GM19238 (cell line): ENCODE data around the gene ADGRG3.
"Not testable (repeated sequence)": the region's sequence is repeated elsewhere in the genome, so short reads cannot be mapped to it uniquely, and the experiment has no call there.

Experiments used
- DNase-seq: peaks from one replicate; pipeline ENCODE4 v3.0.0; 2011; ENCODE audit warnings: low spot score; ENCODE audit not compliant: insufficient read length

The ADGRG3 gene

GRCh38 chr16:57661936-57662906, 5.9 kb upstream of the ADGRG3 start:
- DNase-seq = no peak

DNA sequence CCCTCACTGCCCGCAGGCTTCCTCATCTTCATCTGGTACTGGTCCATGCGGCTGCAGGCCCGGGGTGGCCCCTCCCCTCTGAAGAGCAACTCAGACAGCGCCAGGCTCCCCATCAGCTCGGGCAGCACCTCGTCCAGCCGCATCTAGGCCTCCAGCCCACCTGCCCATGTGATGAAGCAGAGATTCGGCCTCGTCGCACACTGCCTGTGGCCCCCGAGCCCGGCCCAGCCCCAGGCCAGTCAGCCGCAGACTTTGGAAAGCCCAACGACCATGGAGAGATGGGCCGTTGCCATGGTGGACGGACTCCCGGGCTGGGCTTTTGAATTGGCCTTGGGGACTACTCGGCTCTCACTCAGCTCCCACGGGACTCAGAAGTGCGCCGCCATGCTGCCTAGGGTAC, 4.7 kb upstream of the ADGRG3 start:
- no peak for DNase-seq

DNA sequence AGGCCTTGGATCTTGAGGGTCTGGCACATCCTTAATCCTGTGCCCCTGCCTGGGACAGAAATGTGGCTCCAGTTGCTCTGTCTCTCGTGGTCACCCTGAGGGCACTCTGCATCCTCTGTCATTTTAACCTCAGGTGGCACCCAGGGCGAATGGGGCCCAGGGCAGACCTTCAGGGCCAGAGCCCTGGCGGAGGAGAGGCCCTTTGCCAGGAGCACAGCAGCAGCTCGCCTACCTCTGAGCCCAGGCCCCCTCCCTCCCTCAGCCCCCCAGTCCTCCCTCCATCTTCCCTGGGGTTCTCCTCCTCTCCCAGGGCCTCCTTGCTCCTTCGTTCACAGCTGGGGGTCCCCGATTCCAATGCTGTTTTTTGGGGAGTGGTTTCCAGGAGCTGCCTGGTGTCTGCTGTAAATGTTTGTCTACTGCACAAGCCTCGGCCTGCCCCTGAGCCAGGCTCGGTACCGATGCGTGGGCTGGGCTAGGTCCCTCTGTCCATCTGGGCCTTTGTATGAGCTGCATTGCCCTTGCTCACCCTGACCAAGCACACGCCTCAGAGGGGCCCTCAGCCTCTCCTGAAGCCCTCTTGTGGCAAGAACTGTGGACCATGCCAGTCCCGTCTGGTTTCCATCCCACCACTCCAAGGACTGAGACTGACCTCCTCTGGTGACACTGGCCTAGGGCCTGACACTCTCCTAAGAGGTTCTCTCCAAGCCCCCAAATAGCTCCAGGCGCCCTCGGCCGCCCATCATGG, 4.0 kb upstream of the ADGRG3 start:
- no peak for DNase-seq

DNA sequence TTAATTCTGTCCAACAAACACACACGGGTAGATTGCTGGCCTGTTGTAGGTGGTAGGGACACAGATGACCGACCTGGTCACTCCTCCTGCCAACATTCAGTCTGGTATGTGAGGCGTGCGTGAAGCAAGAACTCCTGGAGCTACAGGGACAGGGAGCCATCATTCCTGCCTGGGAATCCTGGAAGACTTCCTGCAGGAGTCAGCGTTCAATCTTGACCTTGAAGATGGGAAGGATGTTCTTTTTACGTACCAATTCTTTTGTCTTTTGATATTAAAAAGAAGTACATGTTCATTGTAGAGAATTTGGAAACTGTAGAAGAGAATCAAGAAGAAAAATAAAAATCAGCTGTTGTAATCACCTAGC, 3.5 kb upstream of the ADGRG3 start:
- no peak for DNase-seq

DNA sequence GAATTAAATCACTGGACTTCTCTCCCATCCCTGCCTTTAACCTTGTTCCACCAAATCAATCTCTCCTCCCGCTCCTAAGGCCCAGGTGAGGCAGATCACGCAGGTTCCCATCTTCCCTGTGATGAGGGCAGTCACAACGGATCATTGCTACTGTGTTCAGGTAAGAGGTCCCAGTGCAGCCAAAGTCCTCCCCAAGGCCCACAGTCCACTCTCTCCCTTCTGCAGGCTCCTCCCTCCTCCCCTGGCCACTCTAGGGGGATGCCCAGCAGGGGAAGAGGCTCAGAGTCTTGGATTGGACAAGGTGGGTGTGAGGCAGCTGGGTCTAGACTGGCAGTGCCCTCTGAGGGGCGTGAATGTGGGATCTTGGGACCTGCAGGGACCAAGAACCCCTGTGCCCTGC, 2.6 kb upstream of the ADGRG3 start:
- no peak for DNase-seq

GRCh38 chr16:57666353-57667047, 1.6 kb upstream of the ADGRG3 start:
- DNase-seq = no peak

GRCh38 chr16:57667048-57667525, 1.0 kb upstream of the ADGRG3 start:
- DNase-seq = no peak

DNA sequence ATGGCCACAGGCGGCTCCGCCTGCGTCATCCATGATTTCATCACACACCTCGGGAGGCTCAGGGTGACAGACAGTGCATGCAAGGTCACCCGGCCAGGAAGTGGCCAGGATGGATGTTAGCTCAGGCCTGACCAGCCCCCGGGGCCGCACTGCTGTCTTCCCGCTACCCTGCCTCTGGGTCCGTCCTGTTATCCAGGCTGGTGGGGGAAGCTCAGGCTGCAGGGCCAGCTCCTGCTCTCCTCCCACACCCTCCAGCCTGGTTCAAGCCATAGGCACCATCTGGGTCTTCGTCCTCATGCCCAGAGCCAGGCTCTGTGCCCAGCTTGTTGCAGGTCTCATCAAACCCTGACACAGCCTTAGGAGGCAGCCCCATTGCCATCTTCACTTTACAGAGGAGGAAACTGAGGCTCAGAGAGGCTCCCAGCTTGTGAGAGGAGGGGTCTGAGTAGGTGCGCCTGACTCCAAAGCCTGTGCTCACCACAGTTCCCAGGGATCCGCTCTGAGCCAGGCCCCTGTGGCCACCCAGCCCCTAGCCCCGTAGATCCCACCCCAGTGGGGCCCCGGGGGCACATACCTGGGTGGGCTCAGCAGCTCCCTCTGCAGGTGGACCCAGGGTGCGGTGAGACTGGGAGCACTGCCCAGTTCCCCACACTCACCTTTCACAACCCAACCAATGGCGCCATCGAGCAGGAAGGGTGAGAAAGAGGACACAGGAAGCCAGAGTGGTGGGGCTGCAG, 412 bp upstream of the ADGRG3 start:
- no peak for DNase-seq

- no peak for DNase-seq
Measured at GRCh38 chr16:57668630-57669475, 747 bp downstream of the ADGRG3 start.

GRCh38 chr16:57669476-57670162, 1.5 kb downstream of the ADGRG3 start:
- DNase-seq = no peak

GRCh38 chr16:57670196-57670595, 2.1 kb downstream of the ADGRG3 start:
- DNase-seq = no peak

- not testable (repeated sequence) for DNase-seq
Measured at GRCh38 chr16:57671451-57671850, 3.3 kb downstream of the ADGRG3 start.

- no peak for DNase-seq
Measured at GRCh38 chr16:57672416-57672815, 4.3 kb downstream of the ADGRG3 start.

- no peak for DNase-seq
Measured at GRCh38 chr16:57672824-57673223, 4.7 kb downstream of the ADGRG3 start.

DNA sequence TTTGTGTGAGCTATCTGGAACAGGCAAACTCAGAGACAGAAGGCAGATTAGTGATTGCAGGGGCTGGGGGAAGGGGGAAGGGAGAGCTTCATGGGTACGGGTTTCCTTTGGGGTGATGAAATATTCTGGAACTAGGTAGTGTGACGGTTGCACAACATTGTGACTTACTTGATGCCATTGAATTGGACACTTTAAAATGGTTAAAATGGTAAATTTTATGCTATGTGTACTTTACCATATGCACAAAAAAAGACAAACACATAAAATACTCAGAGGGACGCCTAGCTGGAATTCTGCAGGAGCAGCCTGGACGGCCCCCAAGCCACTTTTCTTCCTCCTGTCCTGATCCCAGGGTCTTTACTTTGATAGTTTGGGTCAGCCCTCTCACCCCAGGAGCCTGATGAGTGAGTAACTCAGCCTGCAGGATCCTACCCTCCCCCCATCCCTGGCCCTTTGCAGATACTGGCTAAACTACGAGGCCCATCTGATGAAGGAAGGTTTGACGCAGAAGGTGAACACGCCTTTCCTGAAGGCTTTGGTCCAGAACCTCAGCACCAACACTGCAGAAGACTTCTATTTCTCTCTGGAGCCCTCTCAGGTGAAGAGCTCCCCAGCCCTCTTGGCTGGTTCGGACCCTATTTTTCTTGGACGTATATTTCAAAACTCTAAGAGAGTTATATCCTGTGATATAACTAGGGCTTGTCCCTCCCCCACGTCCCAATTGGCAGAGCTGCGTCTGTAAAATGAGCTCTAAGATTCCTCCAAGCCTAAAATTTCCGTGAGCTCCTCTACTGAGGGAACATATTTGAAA, 7.8 kb downstream of the ADGRG3 start:
- DNase-seq = no peak

DNA sequence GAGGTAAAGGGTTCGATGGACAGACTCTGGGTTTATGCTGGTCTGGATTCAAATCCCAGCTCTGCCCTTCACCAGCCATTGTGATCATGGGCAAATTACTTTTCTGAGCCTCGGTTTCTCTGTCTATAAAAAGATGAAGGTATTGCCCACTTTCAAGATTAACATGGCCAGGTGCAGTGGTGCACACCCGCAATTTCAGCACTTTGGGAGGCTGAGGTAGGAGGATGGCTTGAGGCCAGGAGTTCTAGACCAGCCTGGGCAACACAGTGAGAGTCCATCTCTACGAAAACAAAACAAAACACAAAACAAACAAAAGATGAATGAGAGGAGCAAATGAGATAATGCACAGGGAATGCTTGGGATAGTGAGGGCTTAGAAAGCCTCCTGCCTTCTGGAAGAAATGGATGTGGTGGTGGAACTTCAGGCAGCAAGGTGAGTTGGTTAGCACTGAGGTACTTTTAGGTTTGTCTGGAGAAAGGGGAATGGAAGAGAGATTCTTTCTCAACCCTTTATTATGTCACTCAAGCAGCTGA, 8.5 kb downstream of the ADGRG3 start:
- DNase-seq = no peak

DNA sequence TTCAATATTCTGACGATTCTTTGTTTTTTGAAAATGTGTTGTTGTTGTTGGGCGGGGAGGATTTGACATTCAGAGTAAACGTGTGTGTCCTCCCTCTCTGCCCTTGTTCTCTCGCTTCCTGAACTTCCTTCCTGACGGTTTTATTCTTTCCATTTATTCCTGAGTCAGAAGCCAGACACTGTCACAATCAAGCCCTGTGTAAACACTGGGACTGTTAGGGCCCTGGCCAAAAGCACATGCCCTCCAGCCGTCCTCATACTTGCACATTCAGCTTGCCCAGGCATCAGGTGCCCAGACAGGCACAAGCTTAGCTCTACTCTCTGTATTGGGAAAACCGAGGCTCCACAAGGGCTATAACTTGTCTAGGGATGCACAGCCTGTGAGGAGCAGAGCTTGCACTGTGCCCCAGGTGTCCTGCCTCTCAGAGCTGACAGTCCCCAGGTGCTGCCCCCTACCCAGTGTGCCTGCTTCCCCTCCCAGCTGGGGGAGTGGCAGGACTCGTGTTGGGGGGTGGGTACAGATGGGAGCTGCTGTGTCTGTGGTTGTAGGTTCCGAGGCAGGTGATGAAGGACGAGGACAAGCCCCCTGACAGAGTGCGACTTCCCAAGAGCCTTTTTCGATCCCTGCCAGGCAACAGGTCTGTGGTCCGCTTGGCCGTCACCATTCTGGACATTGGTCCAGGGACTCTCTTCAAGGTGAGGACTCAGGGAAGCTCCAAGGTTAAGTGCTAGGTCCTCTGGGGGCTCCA, 9.7 kb downstream of the ADGRG3 start:
- no peak for DNase-seq

GRCh38 chr16:57679016-57679415, 10.9 kb downstream of the ADGRG3 start:
- no peak for DNase-seq
